Esophagus muscularis mucosa (tissue), 4 donors: Measurements from ENCODE around the gene ADAD1. TPM values are rescaled to one million over a fixed set of nuclear protein-coding genes. Genes with fewer than 3 reads are reported as not detected.

Experiments
- DNase-seq: peaks from one replicate; pipeline ENCODE4 v3.0.0-alpha.2; 2017; ENCODE audit errors: extremely low spot score
- H3K27ac ChIP-seq, 4 donors: fragments of 200-600 bp; sonication (generic); replicated peaks in 1 of 4; 1 replicate in 3 of 4; 2 replicates in 1 of 4; pipeline ENCODE4 v1.5.1; 2016 to 2019; ENCODE audit warnings: mild to moderate bottlenecking in 1 of 4
- H3K27me3 ChIP-seq, 4 donors: fragments of 200-600 bp; sonication (generic); one replicate each; pipeline versions ENCODE4 v1.5.1 to v1.6.0; 2016 to 2019
- H3K36me3 ChIP-seq, 4 donors: fragments of 200-600 bp; sonication (generic); one replicate each; pipeline ENCODE4 v1.5.1; 2016 to 2019
- H3K4me1 ChIP-seq, 4 donors: fragments of 200-600 bp; sonication (generic); one replicate each; pipeline ENCODE4 v1.5.1; 2016 to 2019
- H3K4me3 ChIP-seq, 4 donors: fragments of 200-600 bp; sonication (generic); 1 replicate in 2 of 4; 2 replicates in 2 of 4; pipeline ENCODE4 v1.5.1; 2016 to 2019; ENCODE audit warnings: mild to moderate bottlenecking in 4 of 4, moderate library complexity in 1 of 4
- H3K9me3 ChIP-seq, 4 donors: fragments of 200-600 bp; sonication (generic); 1 replicate in 3 of 4; 2 replicates in 1 of 4; pipeline ENCODE4 v1.5.1; 2016 to 2019
- CTCF ChIP-seq, 3 experiments: fragments of 200-600 bp in 2 of 3; fragments of 450-650 bp in 1 of 3; sonication (generic) in 2 of 3; IDR thresholded peaks; one replicate each; pipeline ENCODE4 v1.5.1; 2017 to 2019; ENCODE audit warnings: antibody characterized with exemption in 3 of 3, mild to moderate bottlenecking in 2 of 3, moderate library complexity in 1 of 3
- EP300 ChIP-seq: sonication (generic); formaldehyde crosslinking; IDR thresholded peaks from one replicate; pipeline ENCODE4 v1.6.1; 2017; ENCODE audit warnings: antibody characterized with exemption
- POLR2A ChIP-seq: fragments of 450-650 bp; IDR thresholded peaks from one replicate; pipeline ENCODE4 v1.6.1; 2017; ENCODE audit warnings: antibody characterized with exemption, moderate library complexity, mild to moderate bottlenecking, low read depth
- POLR2AphosphoS5 ChIP-seq, 2 donors: sonication (generic); formaldehyde crosslinking; IDR thresholded peaks; one replicate each; pipeline ENCODE4 v1.6.1; 2017; ENCODE audit warnings: antibody characterized with exemption in 2 of 2
- WGBS: methylation state at CpG from one replicate; pipeline ENCODE4 v1.1.5; 2018; 5-methylcytosine and 5-hydroxymethylcytosine counted together
- intact Hi-C: fragments of 100-400 bp; cut with DNase I; formaldehyde crosslinking; loops from one replicate; pipeline ENCODE4 v1.15.1; 2023
- total RNA-seq, 4 donors: library from RNA; depleted of rRNA; stranded (reverse); fragments of >200 nt; gene quantifications; one replicate each; pipeline versions ENCODE4 v1.1.0 to v1.2.1, GENCODE V29; 2016

Gene ADAD1
- total RNA-seq, 4 donors from 2014 or later = not detected

GRCh38 chr4:122476126-122476525 lies 97.3 kb downstream of the ADAD1 start:
- DNase-seq = no peak
- H3K27me3 ChIP-seq = no peaks in the 10 kb centered on the region
- no peaks in the 10 kb centered on the region for H3K4me1 ChIP-seq
- intact Hi-C loops = no loop called here
- TF ChIP-seq POLR2AphosphoS5 (IDR thresholded peaks at IDR 0.05) = no peak
- no peak for TF ChIP-seq EP300
- no peak for TF ChIP-seq CTCF (IDR thresholded peaks at IDR 0.05)
- no peak for TF ChIP-seq POLR2A
- H3K27ac ChIP-seq = no peak overlapping the region
- H3K9me3 ChIP-seq = peaks cover 0 to 7% (median 0%) of the 10 kb centered on the region in 4 donors
- H3K4me3 ChIP-seq = no peak overlapping the region
- 76% methylated on average over 1 of the region's 1 CpG for WGBS
- no peaks in the 10 kb centered on the region for H3K36me3 ChIP-seq

DNA sequence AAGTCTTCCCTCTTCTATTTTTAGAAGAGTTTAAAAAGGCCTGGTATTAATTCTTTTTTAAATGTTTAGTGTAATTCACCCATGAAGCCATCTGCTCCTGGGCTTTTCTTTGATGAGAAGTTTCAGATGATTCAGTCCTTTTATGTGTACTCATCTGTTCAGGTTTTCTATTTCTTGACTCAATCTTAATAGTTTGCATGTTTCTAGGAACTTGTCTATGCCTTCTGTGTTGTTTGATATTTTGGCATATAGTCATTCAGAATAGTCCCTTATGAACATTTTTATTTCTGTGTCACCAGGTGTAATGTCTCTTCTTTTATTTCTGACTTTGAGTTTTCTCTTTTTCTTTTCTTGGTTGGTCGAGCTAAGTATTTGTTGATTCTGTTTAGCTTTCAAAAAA lies 97.9 kb downstream of the ADAD1 start:
- no peak for DNase-seq
- H3K27me3 ChIP-seq = no peaks in the 10 kb centered on the region
- H3K4me3 ChIP-seq = no peak overlapping the region
- H3K27ac ChIP-seq = no peak overlapping the region
- no peak for TF ChIP-seq POLR2A
- TF ChIP-seq POLR2AphosphoS5 (IDR thresholded peaks at IDR 0.05) = no peak
- TF ChIP-seq CTCF (IDR thresholded peaks at IDR 0.05) = no peak
- TF ChIP-seq EP300 = no peak
- intact Hi-C loops = no loop called here
- H3K4me1 ChIP-seq = no peaks in the 10 kb centered on the region
- H3K9me3 ChIP-seq = peaks cover 0 to 7% (median 0%) of the 10 kb centered on the region in 4 donors
- H3K36me3 ChIP-seq = no peaks in the 10 kb centered on the region
- WGBS = 72% methylated on average over 1 of the region's 1 CpG

Other genes with a start within 250 kb of the ADAD1 start
- 100 to 1,000 TPM in 1 of 4 donors, 10 to 100 TPM in 3; 79.6 to 103 (median 82.4) TPM for gene BLTP1, start 226.7 kb upstream of the ADAD1 start, total RNA-seq
- not detected for gene IL2, start 77.7 kb downstream of the ADAD1 start, total RNA-seq
- gene IL21, start 242.1 kb downstream of the ADAD1 start, total RNA-seq = not detected